ENCODE data around the gene DUSP10. TPM values are rescaled to one million over a fixed set of nuclear protein-coding genes. Genes with fewer than 3 reads are reported as not detected.

DUSP10 gene
- total and polyA plus RNA-seq, 2 donors (not counting 1 experiment from before 2014, with no cell fraction given) = 22.8 to 37.7 TPM

- Histone ChIP-seq H3K4me2 (replicated peaks; ENCODE audit: low read depth, low read length, poor library complexity, severe bottlenecking) (no peak overlapping the region), H3K36me3 (replicated peaks in 1 of 2; ENCODE audit: control extremely low read depth in 1 of 2, control insufficient read depth in 1 of 2, extremely low read depth in 1 of 2, insufficient read depth in 2 of 2, low read length in 1 of 2) (no peaks in the 10 kb centered on the region), H3K4me3 (ENCODE audit: control extremely low read depth in 1 of 5, extremely low read depth in 1 of 5, insufficient read depth in 1 of 5, low read depth in 2 of 5, low read length in 4 of 5) (no peak overlapping the region), H3K9me3 (ENCODE audit: control extremely low read depth in 1 of 3, control insufficient read depth in 2 of 3, insufficient read depth in 1 of 3, low read length in 2 of 3) (peaks cover 0 to 4% (median 0%) of the 10 kb centered on the region in 3 donors), H3K4me1 (ENCODE audit: control insufficient read depth in 2 of 2, insufficient read depth in 2 of 2, low read length in 2 of 2) (no peaks in the 10 kb centered on the region), H3K27ac (ENCODE audit: low read length in 2 of 2) (no peak overlapping the region), H2AFZ (ENCODE audit: insufficient read depth, low read depth, low read length, poor library complexity, severe bottlenecking) (no peak overlapping the region), H3K9ac (ENCODE audit: low read length) (no peak overlapping the region), H3K27me3 (replicated peaks in 1 of 4; ENCODE audit: control extremely low read depth in 1 of 4, control insufficient read depth in 3 of 4, insufficient read depth in 4 of 4, low read length in 3 of 4) (no peaks in the 10 kb centered on the region), H4K20me1 (ENCODE audit: control insufficient read depth, insufficient read depth, low read length, poor library complexity, severe bottlenecking) (no peaks in the 10 kb centered on the region), H3K79me2 (ENCODE audit: control insufficient read depth, insufficient read depth, low read length) (no peaks in the 10 kb centered on the region)
- Mint-ChIP-seq H3K9me3 (ENCODE audit: insufficient read depth) (no peaks in the 10 kb centered on the region), H3K4me3 (no peak overlapping the region), H3K4me1 (peaks cover 7% of the 10 kb centered on the region), H3K27ac (no peak overlapping the region), H3K27me3 (no peaks in the 10 kb centered on the region)
- ChIA-PET CTCF (no interaction called here), POLR2A (no interaction called here)
- WGBS (ENCODE audit: insufficient coverage) = no CpG with 5 or more reads among the region's 2 CpGs
- ATAC-seq (ENCODE audit: low read depth) (no peak), DNase-seq (no peak)
- TF ChIP-seq, protein P1, sequence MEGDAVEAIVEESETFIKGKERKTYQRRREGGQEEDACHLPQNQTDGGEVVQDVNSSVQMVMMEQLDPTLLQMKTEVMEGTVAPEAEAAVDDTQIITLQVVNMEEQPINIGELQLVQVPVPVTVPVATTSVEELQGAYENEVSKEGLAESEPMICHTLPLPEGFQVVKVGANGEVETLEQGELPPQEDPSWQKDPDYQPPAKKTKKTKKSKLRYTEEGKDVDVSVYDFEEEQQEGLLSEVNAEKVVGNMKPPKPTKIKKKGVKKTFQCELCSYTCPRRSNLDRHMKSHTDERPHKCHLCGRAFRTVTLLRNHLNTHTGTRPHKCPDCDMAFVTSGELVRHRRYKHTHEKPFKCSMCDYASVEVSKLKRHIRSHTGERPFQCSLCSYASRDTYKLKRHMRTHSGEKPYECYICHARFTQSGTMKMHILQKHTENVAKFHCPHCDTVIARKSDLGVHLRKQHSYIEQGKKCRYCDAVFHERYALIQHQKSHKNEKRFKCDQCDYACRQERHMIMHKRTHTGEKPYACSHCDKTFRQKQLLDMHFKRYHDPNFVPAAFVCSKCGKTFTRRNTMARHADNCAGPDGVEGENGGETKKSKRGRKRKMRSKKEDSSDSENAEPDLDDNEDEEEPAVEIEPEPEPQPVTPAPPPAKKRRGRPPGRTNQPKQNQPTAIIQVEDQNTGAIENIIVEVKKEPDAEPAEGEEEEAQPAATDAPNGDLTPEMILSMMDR (IDR thresholded peaks at IDR 0.05) = peak; percentile 21
- no peak for TF ChIP-seq EZH2 (IDR thresholded peaks at IDR 0.05; ENCODE audit: borderline replicate concordance, insufficient read depth, low read depth, low read length, poor library complexity, severe bottlenecking)
- intact Hi-C loops (cut with micrococcal nuclease) = no loop called here
Observed at GRCh38 chr1:221693087-221693486, 48.8 kb downstream of the DUSP10 start.

- no peak overlapping the region for H3K27ac Mint-ChIP-seq
- H3K9me3 Mint-ChIP-seq (ENCODE audit: insufficient read depth) = no peaks in the 10 kb centered on the region
- POLR2A ChIA-PET = no interaction called here
- Histone ChIP-seq H3K4me1 (ENCODE audit: control insufficient read depth in 2 of 2, insufficient read depth in 2 of 2, low read length in 2 of 2) (no peaks in the 10 kb centered on the region), H3K79me2 (ENCODE audit: control insufficient read depth, insufficient read depth, low read length) (no peaks in the 10 kb centered on the region), H2AFZ (ENCODE audit: insufficient read depth, low read depth, low read length, poor library complexity, severe bottlenecking) (no peak overlapping the region), H3K4me2 (replicated peaks; ENCODE audit: low read depth, low read length, poor library complexity, severe bottlenecking) (no peak overlapping the region), H3K27ac (ENCODE audit: low read length in 2 of 2) (no peak overlapping the region), H4K20me1 (ENCODE audit: control insufficient read depth, insufficient read depth, low read length, poor library complexity, severe bottlenecking) (no peaks in the 10 kb centered on the region), H3K36me3 (replicated peaks in 1 of 2; ENCODE audit: control extremely low read depth in 1 of 2, control insufficient read depth in 1 of 2, extremely low read depth in 1 of 2, insufficient read depth in 2 of 2, low read length in 1 of 2) (no peaks in the 10 kb centered on the region), H3K9ac (ENCODE audit: low read length) (no peak overlapping the region), H3K9me3 (ENCODE audit: control extremely low read depth in 1 of 3, control insufficient read depth in 2 of 3, insufficient read depth in 1 of 3, low read length in 2 of 3) (peaks cover 0 to 4% (median 0%) of the 10 kb centered on the region in 3 donors), H3K27me3 (replicated peaks in 1 of 4; ENCODE audit: control extremely low read depth in 1 of 4, control insufficient read depth in 3 of 4, insufficient read depth in 4 of 4, low read length in 3 of 4) (no peaks in the 10 kb centered on the region), H3K4me3 (ENCODE audit: control extremely low read depth in 1 of 5, extremely low read depth in 1 of 5, insufficient read depth in 1 of 5, low read depth in 2 of 5, low read length in 4 of 5) (no peak overlapping the region)
- no peak for DNase-seq
- WGBS (ENCODE audit: insufficient coverage) = no CpG with 5 or more reads among the region's 2 CpGs
- intact Hi-C loops (cut with micrococcal nuclease) = no loop called here
- no peak for ATAC-seq (ENCODE audit: low read depth)
- TF ChIP-seq, protein P1 (IDR thresholded peaks at IDR 0.05) = no peak
- TF ChIP-seq EZH2 (IDR thresholded peaks at IDR 0.05; ENCODE audit: borderline replicate concordance, insufficient read depth, low read depth, low read length, poor library complexity, severe bottlenecking) = no peak
- no peak overlapping the region for H3K4me3 Mint-ChIP-seq
- peaks cover 7% of the 10 kb centered on the region for H3K4me1 Mint-ChIP-seq
- no peaks in the 10 kb centered on the region for H3K27me3 Mint-ChIP-seq
- CTCF ChIA-PET = no interaction called here
Observed at GRCh38 chr1:221692643-221693042, 49.2 kb downstream of the DUSP10 start.

Measured in B cell (primary cell).